Uterus (tissue), 2 donors: ENCODE data around the gene LRG1.
A peak's percentile ranks its signal among the peaks of the same experiment; 100 is the strongest.

Source experiments
- POLR2A ChIP-seq, 2 donors: fragments of 450-650 bp; IDR thresholded peaks; one replicate each; pipeline ENCODE4 v1.6.1; 2016; ENCODE audit warnings: antibody characterized with exemption in 2 of 2, mild to moderate bottlenecking in 1 of 2, moderate library complexity in 1 of 2
- TF ChIP-seq, protein P1 (sequence below), 4 experiments: fragments of 200-600 bp in 2 of 4; fragments of 450-650 bp in 2 of 4; sonication (generic) in 2 of 4; IDR thresholded peaks; one replicate each; pipeline ENCODE4 v1.5.1; 2016 to 2019; ENCODE audit warnings: antibody characterized with exemption in 4 of 4, mild to moderate bottlenecking in 2 of 4, moderate library complexity in 1 of 4

- no peak for TF ChIP-seq POLR2A (IDR thresholded peaks at IDR 0.05)
- TF ChIP-seq, protein P1, sequence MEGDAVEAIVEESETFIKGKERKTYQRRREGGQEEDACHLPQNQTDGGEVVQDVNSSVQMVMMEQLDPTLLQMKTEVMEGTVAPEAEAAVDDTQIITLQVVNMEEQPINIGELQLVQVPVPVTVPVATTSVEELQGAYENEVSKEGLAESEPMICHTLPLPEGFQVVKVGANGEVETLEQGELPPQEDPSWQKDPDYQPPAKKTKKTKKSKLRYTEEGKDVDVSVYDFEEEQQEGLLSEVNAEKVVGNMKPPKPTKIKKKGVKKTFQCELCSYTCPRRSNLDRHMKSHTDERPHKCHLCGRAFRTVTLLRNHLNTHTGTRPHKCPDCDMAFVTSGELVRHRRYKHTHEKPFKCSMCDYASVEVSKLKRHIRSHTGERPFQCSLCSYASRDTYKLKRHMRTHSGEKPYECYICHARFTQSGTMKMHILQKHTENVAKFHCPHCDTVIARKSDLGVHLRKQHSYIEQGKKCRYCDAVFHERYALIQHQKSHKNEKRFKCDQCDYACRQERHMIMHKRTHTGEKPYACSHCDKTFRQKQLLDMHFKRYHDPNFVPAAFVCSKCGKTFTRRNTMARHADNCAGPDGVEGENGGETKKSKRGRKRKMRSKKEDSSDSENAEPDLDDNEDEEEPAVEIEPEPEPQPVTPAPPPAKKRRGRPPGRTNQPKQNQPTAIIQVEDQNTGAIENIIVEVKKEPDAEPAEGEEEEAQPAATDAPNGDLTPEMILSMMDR (IDR thresholded peaks at IDR 0.05): peak; percentile 50 to 56 (median 52)
Observed at GRCh38 chr19:4524808-4525562, 14.9 kb downstream of the LRG1 start.
